GM21423 (cell line): ENCODE data around the gene ZNF25.
"Not testable (repeated sequence)": the region's sequence is repeated elsewhere in the genome, so short reads cannot be mapped to it uniquely, and the experiment has no call there.

Experiments
- ATAC-seq: cut with Tn5 transposase; IDR thresholded peaks from one replicate; pipeline ENCODE4 v1.9.1; 2021; ENCODE audit warnings: mild to moderate bottlenecking, moderate library complexity; ENCODE audit not compliant: unreplicated experiment

Gene ZNF25

DNA sequence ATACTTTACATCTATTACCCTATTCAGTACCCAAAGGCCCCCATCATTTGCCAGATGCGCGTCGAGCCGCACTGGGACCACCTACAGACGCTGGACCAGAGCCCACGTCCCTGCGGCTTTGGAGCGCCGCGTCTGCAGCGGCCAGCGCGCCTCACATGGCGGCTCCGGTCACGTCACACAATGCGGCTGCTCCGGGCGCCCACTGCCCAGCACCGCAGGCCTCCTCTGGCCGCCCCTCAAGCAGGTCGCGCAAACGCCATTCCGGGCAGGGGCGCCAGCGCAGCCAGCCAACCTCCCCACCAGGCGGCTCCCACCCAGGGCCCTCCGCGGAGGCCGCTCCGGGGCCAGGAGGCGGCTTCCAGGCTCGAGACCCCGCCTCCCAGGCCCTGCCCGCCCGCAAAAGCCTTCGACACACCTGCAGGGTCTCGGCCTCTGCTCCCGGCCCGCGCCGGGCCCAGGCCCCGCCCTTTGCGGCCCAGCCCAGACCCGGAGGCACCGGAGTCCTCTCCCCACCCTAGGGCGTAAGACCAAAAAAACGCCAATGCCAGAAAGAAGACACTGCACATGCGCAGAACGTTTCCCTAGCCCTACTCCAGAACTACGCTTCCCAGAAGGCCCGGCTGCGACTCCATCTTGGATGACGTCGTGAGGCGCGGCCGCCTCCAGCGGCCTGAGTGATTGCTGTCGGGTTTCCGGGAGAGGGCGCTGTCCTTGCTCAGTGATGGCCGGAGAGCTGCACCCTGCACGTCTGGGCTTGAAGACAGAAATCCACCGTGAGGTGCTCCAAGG, at the start of gene ZNF25:
ZNF25 (minus strand) TSS at position 557 of the 789 bp plus-strand sequence. CDS start 4,925 bp downstream, outside the sequence.
- peak; percentile 94 for ATAC-seq

DNA sequence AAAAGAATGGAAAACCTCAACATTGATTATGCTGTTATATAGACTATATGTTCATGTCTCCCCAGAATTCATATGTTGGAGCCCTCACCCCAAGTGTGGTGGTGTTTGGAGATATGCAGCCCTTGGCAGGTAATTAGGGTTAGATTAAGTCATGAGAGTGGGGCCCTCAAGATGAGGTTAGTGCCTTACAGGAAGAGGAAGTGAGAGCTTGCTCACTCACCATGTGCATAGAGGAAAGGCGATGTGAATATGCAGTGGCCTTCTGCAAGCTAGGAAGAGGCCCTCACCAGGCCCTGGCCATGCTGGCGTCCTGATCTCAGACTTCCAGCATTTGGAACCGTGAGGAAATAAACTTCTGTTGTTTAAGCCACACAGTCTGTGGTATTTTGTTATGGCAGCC, 48.8 kb upstream of the ZNF25 start:
- ATAC-seq, result peak; percentile 83

DNA sequence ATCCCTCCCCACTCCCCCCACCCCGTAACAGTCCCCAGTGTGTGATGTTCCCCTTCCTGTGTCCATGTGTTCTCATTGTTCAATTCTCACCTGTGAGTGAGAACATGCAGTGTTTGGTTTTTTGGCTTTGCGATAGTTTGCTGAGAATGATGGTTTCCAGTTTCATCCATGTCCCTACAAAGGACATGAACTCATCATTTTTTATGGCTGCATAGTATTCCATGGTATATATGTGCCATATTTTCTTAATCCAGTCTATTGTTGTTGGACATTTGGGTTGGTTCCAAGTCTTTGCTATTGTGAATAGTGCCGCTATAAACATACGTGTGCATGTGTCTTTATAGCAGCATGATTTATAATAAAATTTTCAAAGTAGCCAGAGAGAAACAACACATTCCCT, 42.7 kb upstream of the ZNF25 start:
- not testable (repeated sequence) for ATAC-seq

DNA sequence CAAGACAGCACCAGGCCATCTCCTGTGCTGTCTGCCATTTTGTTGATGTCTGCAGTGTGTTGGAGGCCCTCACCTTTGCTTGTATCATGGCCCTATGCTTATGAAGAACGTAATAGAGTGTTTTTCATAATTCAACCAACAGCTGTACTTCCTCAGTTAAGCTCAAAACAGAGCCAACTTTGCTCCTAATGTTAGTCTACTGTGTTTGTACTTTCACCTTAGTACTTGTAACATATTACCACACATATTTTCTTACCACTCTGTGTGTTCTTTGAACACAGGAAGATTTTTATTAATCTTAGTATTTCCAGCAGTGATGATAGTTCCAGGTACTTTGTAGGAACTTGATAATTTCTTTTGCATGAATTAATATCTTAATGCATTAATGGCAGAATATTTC, 39.9 kb upstream of the ZNF25 start:
- no peak for ATAC-seq

DNA sequence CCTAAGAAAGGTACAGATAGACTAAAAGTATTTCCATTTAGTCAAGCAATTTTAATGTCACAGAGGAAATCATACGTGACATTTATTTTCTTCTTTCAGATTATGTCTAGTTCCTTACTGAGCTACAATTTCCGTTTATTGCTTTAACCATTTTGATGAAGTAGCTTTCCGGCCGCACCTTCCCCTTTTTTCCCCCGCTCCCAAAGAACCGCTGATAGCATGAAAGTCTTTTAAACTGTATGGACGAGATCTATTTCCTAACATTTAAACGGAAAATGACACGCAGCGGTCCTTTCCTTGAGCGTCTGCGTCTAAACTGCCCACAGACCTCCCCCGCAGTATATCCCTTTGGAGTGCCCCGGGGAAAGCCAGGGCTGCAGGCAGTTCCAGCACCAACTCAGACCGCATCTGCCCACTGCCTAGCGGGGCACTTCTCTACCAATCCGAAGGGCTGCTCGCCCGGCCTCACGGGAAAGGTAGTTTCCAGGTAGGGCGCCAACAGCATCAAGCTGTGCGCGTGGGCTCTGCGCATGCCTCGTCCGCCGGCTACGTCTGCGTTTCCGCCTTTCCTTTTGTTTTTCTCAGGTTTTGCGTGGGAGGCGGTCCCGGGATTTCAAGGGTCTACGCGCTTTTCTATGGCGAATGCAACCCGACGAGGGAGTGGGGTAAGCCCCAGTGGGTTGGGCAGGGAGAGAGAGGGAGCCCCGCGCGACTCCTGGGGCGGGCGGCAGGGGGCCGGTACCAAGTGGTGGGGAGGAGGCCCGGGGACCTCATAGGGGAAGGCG, 33.9 kb upstream of the ZNF25 start, which contains the start of gene ZNF33A:
ZNF33A (plus strand) TSS at position 557 of the 785 bp plus-strand sequence. CDS start 1,667 bp downstream, outside the sequence.
- peak; percentile 88 for ATAC-seq

DNA sequence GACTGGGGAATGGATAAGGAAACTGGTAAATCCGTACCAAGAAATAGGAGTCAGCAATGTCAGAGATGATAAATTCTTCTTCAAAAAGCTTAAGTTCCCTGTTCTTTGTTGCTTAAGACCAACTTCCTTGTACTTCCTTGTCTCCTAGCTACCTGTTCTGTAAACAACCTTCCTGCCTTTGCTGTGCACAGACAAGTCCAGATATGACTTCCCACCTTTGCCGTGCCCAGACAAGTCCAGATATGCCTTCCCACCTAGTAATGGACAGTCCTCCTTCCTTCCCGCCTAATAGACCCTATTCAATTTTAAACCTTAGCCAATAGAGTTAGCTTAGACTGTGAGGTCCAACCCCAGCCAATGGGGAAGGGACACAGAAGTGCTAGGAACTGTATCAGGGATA, 31.5 kb upstream of the ZNF25 start:
- ATAC-seq, result no peak

DNA sequence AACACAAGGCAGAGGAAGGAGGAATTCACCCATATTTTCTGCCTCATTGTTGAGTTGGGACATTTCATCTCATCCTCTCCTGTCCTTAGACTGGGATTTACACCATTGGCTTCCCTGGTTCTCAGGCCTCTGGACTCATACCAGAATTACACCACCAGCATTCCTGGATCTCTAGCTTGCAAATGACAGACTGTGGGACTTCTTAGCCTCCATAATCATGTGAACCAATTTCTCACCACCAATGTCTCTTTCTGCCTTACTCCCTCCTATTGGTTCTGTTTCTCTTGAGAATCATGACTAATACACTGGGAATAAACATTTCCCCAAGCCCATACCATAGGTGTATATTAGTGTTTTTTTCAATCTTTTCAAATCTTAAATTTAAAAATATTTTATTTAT, 31.1 kb upstream of the ZNF25 start:
- no peak for ATAC-seq

DNA sequence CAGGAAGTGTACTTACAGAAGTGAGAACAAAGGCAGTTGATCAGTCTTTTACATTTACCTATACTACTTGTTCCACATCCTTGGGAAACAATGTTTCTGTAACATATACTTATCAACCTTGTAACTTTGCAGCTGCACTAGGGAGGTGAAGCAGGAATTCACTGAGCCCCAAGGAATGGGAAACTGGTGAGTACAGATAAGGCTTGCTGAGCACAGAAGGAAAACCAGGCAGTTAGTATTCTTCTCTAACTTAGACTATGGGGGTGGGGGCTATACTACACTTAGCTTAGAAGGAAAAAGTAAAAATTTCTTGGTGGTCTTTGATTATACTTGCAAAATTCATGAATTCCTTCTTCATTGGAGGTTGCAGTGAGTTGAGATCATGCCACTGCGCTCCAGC, 27.1 kb upstream of the ZNF25 start:
- ATAC-seq, result no peak

DNA sequence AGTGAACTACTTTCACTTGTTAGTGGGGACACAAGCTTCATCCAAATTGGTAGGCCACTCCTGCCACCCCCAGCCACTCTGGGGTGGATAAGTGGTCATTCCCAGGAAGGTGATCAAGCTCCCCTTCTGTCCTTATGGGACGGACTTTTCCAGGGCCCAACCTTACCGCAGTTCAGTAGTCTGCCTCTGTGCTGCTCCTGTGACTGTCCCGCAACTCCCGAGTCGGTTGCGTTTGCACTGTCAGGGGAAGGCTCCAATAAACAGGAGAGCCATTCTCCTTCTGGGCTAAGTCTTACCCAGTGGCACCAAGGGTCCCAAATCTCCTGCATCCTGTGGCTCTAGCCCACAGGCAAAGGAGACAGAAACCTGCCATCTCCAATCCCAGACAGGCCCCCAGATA, 26.6 kb upstream of the ZNF25 start:
- no peak for ATAC-seq

DNA sequence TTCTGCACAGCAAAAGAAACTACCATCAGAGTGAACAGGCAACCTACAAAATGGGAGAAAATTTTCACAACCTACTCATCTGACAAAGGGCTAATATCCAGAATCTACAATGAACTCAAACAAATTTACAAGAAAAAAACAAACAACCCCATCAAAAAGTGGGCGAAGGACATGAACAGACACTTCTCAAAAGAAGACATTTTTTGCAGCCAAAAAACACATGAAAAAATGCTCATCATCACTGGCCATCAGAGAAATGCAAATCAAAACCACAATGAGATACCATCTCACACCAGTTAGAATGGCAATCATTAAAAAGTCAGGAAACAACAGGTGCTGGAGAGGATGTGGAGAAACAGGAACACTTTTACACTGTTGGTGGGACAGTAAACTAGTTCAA, 24.0 kb upstream of the ZNF25 start:
- not testable (repeated sequence) for ATAC-seq

DNA sequence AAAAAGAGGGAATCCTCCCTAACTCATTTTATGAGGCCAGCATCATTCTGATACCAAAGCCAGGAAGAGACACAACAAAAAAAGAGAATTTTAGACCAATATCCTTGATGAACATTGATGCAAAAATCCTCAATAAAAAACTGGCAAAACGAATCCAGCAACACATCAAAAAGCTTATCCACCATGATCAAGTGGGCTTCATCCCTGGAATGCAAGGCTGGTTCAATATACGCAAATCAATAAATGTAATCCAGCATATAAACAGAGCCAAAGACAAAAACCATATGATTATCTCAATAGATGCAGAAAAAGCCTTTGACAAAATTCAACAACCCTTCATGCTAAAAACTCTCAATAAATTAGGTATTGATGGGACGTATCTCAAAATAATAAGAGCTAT, 22.5 kb upstream of the ZNF25 start:
- not testable (repeated sequence) for ATAC-seq

DNA sequence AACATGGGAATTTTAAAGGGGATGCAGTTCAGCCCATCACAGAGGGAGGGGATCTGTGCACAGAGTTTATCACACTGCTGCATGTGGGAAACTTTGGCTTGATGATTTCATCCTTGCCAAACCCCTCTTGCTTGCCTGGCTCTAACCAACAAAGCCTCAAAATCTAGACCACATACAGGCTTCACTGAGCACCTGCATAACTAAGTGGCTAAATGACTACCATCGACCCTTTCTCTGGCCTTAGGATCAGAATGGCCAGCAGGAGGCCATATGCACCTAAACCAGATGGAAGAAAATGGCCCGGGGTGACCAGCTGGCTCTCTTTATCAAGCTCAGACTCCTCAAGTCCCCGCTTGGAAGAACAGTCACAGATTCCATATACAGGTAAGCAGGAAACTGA, 15.6 kb upstream of the ZNF25 start:
- no peak for ATAC-seq

DNA sequence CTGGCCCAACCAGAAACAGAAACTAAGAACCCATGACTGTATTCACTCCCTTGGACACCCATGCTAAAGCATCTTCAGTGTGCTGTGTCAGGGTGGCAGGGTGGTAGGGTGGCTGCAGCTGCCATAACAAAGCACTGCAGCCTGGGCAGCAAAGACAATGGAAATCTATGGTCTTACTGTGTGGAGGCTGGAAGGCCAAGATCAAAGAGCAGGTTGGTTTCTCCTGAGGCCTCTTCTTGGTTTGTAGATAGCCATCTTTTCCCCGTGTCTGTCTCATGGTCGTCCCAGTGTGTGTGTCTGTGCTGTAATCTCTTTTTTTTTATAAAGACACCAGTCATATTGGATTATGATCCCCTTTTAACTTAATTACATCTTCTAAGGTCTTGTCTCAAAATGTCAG, 15.2 kb upstream of the ZNF25 start:
- ATAC-seq, result no peak

DNA sequence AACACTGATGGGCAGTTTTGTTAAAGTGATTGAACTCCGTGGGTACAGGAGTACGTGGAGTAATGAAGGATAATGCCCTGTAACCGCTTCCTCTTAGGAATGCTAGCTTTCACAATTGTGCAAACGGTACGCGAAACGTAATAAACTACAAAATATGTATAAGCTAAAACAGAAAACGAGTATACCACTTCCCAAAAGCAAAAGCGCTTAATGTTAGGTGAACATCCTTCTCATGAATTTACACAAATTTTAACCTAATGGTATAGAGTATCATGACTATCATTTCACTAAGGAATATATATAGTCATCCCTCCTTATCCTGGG, 395 bp upstream of the ZNF25 start:
- ATAC-seq, result peak; percentile 1

DNA sequence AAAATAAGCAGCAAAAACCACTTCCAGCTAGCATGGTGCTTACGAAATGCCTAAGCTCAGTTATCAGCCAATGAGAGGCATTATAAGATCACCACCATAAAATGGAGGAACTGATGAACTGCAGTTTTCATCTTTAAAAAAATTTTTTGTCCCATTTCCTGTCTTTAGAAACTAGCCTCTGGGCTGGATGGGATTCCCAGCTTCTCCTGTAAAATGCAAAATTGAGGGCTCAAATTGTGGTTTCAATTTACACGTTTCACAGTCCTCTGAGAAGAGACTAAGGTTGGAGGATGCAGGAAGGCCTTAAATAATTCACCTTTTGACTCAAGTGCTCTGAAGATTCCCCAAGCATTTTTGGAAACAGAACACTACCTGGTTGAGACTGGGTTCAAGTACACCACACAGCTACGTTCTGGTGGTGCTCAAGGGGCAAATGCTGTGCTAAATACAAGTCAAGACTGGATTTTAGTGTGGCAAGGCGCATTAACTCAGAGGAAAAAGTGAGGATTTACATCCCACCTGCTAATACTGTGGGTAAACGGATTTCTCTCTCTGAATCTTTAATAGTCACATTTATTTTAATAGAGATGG, 951 bp downstream of the ZNF25 start:
- ATAC-seq, result no peak

DNA sequence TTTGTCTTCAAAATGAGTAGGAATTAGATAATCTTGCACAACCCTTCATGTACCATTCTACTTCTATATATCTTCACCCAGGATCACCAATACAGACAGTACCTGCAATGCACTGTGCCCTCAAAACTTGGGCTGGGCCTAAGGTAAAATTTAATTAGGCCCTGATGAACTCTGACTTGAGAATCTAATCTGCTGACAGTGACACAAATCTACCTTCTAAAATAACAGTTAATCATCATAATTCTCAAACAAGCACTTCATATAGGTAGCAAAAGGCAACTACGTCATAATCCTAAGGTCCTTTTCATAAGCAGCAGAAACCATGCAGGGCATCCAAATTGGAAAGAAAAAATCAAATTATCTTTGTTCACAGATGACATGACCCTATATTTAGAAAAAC, 4.1 kb downstream of the ZNF25 start:
- ATAC-seq, result no peak

DNA sequence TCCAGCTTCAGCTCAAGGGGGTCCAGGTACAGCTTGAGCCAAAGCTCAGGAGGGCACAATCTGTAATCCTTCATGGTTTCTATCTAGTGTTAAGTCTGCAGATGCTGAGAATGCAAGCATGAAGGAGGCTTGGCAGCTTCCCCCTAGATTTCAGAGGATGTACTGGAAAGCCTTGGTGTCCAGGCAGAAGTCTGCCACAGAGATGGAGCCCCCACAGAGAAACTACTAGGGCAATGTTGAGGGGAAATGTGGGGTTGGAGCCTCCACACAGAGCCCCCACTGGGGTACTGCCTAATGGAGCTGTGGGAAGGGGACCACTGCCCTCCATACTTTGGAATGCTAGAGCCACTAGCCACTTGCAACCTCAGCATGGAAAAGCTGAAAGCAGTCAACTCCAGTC, 11.4 kb downstream of the ZNF25 start:
- ATAC-seq, result no peak

DNA sequence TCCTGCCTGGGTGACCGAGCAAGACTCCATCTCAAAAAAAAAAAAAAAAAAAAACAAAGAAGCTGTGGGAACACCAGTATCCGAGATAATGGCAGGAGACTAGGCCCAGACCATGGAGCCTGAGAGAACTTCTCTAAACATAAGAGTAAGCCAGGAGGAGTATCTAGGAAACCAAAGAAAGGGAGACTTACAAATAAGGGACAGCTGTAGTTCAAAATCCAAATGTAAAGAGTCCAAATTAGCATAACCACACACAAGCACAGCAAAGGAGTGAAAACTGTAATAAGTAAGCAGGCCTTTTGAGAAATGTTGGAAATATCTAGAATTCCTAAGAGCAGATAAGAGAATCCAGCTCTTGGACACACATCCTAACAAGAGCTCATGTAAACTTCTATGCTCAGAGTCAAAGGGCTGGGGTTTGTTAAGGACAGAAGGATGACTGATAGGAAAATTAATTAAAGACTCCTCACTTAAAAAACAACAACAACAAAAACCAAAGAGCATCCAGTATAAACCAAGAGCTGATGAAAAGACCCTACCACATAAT, 15.8 kb downstream of the ZNF25 start:
- ATAC-seq, result no peak

DNA sequence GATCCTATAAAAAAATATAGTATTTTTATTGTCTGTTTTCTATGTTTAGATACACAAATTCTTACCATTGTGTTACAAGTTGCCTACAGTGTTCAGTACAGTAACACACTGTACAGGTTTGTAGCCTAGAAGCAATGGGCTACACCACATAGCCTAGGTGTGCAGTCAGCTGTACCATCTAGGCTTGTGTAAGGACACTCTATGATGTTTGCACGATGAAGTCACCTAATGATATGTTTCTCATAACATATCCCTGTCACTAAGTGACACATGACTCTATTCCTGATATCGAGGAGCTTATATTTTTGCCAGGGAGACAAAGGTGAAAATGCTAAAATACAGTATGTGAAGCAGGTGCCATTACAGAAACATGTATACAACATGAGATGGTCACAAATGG, 18.6 kb downstream of the ZNF25 start:
- no peak for ATAC-seq

DNA sequence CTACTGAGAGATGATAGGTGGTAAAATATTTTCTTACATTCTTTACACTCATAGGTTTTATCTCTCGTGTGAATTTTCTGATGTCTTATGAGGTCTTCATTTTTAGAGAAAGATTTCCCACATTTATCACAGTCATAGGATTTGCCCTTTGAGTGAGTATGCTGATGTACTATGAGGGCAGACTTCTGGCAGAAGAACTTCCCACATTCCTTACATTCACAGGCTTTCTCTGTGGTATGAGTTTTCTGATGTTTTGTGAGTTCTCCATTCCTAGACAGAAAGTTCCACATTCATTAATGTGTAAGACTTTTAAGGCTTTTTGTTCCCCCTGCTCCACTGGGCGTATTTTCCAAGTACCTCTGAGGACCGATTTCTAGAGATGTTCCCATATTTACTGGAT, 23.5 kb downstream of the ZNF25 start:
- ATAC-seq, result no peak

DNA sequence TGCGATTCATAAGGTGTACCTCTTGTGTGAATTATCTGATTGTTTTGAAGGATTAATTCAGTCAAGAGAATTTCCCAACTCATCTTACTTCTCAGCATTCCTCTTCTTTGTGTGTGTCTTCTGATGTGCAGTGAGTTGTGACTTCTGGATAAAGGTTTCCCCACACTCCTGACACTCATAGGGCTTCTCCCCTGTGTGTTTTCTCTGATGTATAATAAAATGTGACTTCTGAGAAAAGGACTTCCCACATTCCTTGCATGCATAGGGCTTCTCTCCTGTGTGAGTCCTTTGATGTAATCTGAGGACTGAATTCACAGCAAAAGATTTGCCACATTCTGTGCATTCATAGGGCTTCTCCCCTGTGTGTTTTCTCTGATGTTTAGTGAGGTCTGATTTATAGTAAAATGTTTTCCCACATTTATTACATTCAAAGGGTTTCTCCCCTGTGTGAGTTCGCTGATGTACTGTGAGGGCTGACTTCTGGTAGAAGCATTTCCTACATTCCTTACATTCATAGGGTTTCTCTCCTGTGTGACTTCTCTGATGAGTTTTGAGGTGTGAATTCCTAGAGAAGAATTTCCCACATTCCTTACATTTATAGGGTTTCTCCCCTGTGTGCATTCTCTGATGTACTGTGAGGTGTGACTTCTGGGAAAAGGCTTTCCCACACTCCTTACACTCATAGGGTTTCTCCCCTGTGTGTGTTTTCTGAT, 24.2 kb downstream of the ZNF25 start:
- ATAC-seq, result no peak
